LNCAP (cell line): ENCODE data around the gene CUL2.

Source experiments
- CTCF ChIP-seq: fragments of 450-650 bp; IDR thresholded peaks from 2 replicates; pipeline ENCODE4 v1.5.1; 2017; ENCODE audit warnings: mild to moderate bottlenecking

The CUL2 gene

GRCh38 chr10:34969171-34969570 is 121.0 kb downstream of the CUL2 start:
- TF ChIP-seq CTCF: no peak

GRCh38 chr10:34967335-34967880 is 122.7 kb downstream of the CUL2 start:
- TF ChIP-seq CTCF: no peak

GRCh38 chr10:34966451-34966850 is 123.7 kb downstream of the CUL2 start:
- no peak for TF ChIP-seq CTCF

- TF ChIP-seq CTCF: no peak
Observed at GRCh38 chr10:34966040-34966439, 124.1 kb downstream of the CUL2 start.

GRCh38 chr10:34964166-34964800 is 125.9 kb downstream of the CUL2 start:
- no peak for TF ChIP-seq CTCF

GRCh38 chr10:34962866-34963265 is 127.3 kb downstream of the CUL2 start:
- no peak for TF ChIP-seq CTCF

GRCh38 chr10:34960983-34961382 is 129.2 kb downstream of the CUL2 start:
- TF ChIP-seq CTCF: no peak

GRCh38 chr10:34959786-34960185 is 130.4 kb downstream of the CUL2 start:
- no peak for TF ChIP-seq CTCF
